ENCODE results near the gene USP3. TPM values are rescaled to one million over a fixed set of nuclear protein-coding genes. Genes with fewer than 3 reads are reported as not detected.

Gene USP3
- total and polyA plus RNA-seq, 2 of the 13 experiments (the other 11 are each of a cell fraction or from before 2014, with no cell fraction given), result 14.3 to 61.2 TPM

GRCh38 chr15:63504979-63505841 lies 817 bp downstream of the USP3 start (continued):
- TF ChIP-seq ARID4A (CRISPR knock-in tag; IDR thresholded peaks at IDR 0.05; ENCODE audit: borderline replicate concordance) (no peak; the same call in 1 of the 2 replicates), EEA1 (CRISPR knock-in tag; IDR thresholded peaks at IDR 0.05; ENCODE audit: borderline replicate concordance) (no peak), SP140L (CRISPR knock-in tag; IDR thresholded peaks at IDR 0.05; ENCODE audit: borderline replicate concordance) (no peak), GFI1 (CRISPR knock-in tag; IDR thresholded peaks at IDR 0.05; ENCODE audit: borderline replicate concordance) (no peak), SRY (CRISPR knock-in tag; IDR thresholded peaks at IDR 0.05) (0 out of 2 replicates have a peak, but pooled peaks have one; percentile 15), TCF7L2 (IDR thresholded peaks at IDR 0.05; ENCODE audit: low read depth, low read length) (no peak), GATAD1 (CRISPR knock-in tag; IDR thresholded peaks at IDR 0.05) (no peak), ZNF350 (CRISPR knock-in tag; IDR thresholded peaks at IDR 0.05; ENCODE audit: borderline replicate concordance, low read depth) (no peak), ZBTB7B (CRISPR knock-in tag; IDR thresholded peaks at IDR 0.05) (no peak)
- TF ChIP-seq, protein P1, sequence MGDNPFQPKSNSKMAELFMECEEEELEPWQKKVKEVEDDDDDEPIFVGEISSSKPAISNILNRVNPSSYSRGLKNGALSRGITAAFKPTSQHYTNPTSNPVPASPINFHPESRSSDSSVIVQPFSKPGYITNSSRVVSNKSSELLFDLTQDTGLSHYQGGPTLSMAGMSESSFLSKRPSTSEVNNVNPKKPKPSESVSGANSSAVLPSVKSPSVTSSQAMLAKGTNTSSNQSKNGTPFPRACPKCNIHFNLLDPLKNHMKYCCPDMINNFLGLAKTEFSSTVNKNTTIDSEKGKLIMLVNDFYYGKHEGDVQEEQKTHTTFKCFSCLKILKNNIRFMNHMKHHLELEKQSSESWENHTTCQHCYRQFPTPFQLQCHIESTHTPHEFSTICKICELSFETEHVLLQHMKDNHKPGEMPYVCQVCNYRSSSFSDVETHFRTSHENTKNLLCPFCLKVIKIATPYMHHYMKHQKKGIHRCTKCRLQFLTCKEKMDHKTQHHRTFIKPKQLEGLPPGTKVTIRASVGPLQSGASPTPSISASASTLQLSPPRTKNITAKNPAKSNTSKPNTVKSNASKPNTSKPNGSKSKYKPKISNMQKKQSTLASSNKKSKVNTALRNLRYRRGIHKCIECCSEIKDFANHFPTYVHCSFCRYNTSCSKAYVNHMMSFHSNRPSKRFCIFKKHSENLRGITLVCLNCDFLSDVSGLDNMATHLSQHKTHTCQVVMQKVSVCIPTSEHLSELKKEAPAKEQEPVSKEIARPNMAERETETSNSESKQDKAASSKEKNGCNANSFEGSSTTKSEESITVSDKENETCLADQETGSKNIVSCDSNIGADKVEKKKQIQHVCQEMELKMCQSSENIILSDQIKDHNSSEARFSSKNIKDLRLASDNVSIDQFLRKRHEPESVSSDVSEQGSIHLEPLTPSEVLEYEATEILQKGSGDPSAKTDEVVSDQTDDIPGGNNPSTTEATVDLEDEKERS (CRISPR knock-in tag; IDR thresholded peaks at IDR 0.05), result no peak
- TF ChIP-seq, protein P2, sequence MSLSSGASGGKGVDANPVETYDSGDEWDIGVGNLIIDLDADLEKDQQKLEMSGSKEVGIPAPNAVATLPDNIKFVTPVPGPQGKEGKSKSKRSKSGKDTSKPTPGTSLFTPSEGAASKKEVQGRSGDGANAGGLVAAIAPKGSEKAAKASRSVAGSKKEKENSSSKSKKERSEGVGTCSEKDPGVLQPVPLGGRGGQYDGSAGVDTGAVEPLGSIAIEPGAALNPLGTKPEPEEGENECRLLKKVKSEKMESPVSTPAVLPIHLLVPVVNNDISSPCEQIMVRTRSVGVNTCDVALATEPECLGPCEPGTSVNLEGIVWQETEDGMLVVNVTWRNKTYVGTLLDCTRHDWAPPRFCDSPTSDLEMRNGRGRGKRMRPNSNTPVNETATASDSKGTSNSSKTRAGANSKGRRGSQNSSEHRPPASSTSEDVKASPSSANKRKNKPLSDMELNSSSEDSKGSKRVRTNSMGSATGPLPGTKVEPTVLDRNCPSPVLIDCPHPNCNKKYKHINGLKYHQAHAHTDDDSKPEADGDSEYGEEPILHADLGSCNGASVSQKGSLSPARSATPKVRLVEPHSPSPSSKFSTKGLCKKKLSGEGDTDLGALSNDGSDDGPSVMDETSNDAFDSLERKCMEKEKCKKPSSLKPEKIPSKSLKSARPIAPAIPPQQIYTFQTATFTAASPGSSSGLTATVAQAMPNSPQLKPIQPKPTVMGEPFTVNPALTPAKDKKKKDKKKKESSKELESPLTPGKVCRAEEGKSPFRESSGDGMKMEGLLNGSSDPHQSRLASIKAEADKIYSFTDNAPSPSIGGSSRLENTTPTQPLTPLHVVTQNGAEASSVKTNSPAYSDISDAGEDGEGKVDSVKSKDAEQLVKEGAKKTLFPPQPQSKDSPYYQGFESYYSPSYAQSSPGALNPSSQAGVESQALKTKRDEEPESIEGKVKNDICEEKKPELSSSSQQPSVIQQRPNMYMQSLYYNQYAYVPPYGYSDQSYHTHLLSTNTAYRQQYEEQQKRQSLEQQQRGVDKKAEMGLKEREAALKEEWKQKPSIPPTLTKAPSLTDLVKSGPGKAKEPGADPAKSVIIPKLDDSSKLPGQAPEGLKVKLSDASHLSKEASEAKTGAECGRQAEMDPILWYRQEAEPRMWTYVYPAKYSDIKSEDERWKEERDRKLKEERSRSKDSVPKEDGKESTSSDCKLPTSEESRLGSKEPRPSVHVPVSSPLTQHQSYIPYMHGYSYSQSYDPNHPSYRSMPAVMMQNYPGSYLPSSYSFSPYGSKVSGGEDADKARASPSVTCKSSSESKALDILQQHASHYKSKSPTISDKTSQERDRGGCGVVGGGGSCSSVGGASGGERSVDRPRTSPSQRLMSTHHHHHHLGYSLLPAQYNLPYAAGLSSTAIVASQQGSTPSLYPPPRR (CRISPR knock-in tag; IDR thresholded peaks at IDR 0.05; ENCODE audit: borderline replicate concordance), result no peak
- TF ChIP-seq, protein P3, sequence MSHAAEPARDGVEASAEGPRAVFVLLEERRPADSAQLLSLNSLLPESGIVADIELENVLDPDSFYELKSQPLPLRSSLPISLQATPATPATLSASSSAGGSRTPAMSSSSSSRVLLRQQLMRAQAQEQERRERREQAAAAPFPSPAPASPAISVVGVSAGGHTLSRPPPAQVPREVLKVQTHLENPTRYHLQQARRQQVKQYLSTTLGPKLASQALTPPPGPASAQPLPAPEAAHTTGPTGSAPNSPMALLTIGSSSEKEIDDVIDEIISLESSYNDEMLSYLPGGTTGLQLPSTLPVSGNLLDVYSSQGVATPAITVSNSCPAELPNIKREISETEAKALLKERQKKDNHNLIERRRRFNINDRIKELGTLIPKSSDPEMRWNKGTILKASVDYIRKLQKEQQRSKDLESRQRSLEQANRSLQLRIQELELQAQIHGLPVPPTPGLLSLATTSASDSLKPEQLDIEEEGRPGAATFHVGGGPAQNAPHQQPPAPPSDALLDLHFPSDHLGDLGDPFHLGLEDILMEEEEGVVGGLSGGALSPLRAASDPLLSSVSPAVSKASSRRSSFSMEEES (CRISPR knock-in tag; IDR thresholded peaks at IDR 0.05), result no peak

All from HepG2 (cell line).